Testis (tissue), 3 donors: ENCODE data around the gene FIGNL2. TPM values are rescaled to one million over a fixed set of nuclear protein-coding genes. Genes with fewer than 3 reads are reported as not detected.

ENCODE experiments used
- DNase-seq: peaks from one replicate; pipeline ENCODE4 v3.0.0-alpha.2; 2019
- H3K27ac ChIP-seq, 2 donors: fragments of 200-600 bp; sonication (generic); one replicate each; pipeline ENCODE4 v1.5.1; 2019
- H3K27me3 ChIP-seq: fragments of 200-600 bp; sonication (generic); one replicate; pipeline ENCODE4 v1.5.1; 2019
- H3K36me3 ChIP-seq: fragments of 200-600 bp; sonication (generic); one replicate; pipeline ENCODE4 v1.5.1; 2017; ENCODE audit warnings: low read depth; ENCODE audit errors: missing control alignments
- H3K4me1 ChIP-seq: fragments of 200-600 bp; sonication (generic); one replicate; pipeline ENCODE4 v1.5.1; 2019
- H3K4me3 ChIP-seq, 2 donors: fragments of 200-600 bp; sonication (generic); one replicate each; pipeline ENCODE4 v1.5.1; 2017 to 2019
- H3K9me3 ChIP-seq: fragments of 200-600 bp; sonication (generic); one replicate; pipeline ENCODE4 v1.5.1; 2017
- CTCF ChIP-seq, 3 experiments: fragments of 450-650 bp in 2 of 3; fragments of 200-600 bp in 1 of 3; sonication (generic) in 1 of 3; IDR thresholded peaks; one replicate each; pipeline ENCODE4 v1.5.1; 2016 to 2019; ENCODE audit warnings: antibody characterized with exemption in 3 of 3, mild to moderate bottlenecking in 2 of 3, moderate library complexity in 1 of 3
- POLR2A ChIP-seq: fragments of 450-650 bp; IDR thresholded peaks from one replicate; pipeline ENCODE4 v1.6.1; 2017; ENCODE audit warnings: antibody characterized with exemption, mild to moderate bottlenecking, moderate library complexity
- WGBS, 2 donors: methylation state at CpG; one replicate each; pipeline ENCODE4 v1.1.5; 2018; 5-methylcytosine and 5-hydroxymethylcytosine counted together
- intact Hi-C: fragments of 100-400 bp; cut with DNase I; formaldehyde crosslinking; loops from one replicate; pipeline ENCODE4 v1.15.1; 2023; ENCODE audit warnings: low total_unique reads
- polyA plus RNA-seq: library from polyadenylated mRNA; stranded (reverse); fragments of 350-450 nt; fragmentation: Illumina TruSeq; extraction: RNeasy Lipid Tissue Mini Kit (QIAGEN cat#74804); gene quantifications from one replicate; pipeline ENCODE4 v1.2.3, GENCODE V29; 2014; ENCODE audit warnings: low read depth, low replicate concordance; ENCODE audit not compliant: insufficient read depth
- total RNA-seq, 2 donors: library from RNA; depleted of rRNA; stranded (reverse); fragments of >200 nt; gene quantifications; one replicate each; pipeline ENCODE4 v1.2.3, GENCODE V29; 2016

FIGNL2 gene
- total and polyA plus RNA-seq, 3 donors from 2014 or later: 1.1 to 2.1 (median 1.7) TPM

- Histone ChIP-seq H3K9me3 (no peaks in the 10 kb centered on the region), H3K4me1 (peaks cover 18% of the 10 kb centered on the region), H3K27me3 (no peaks in the 10 kb centered on the region), H3K27ac (no peak overlapping the region), H3K36me3 (no peaks in the 10 kb centered on the region), H3K4me3 (no peak overlapping the region)
- 87 to 91% methylated on average over 5 of the region's 5 CpGs for WGBS, 2 donors
- intact Hi-C loops: no loop called here
- DNase-seq: no peak
- no peak for TF ChIP-seq CTCF (IDR thresholded peaks at IDR 0.05)
- TF ChIP-seq POLR2A: no peak
Measured at GRCh38 chr12:51818086-51818485, 30.4 kb downstream of the FIGNL2 start.

- DNase-seq: no peak
- Histone ChIP-seq H3K4me1 (peaks cover 18% of the 10 kb centered on the region), H3K27ac (no peak overlapping the region), H3K27me3 (no peaks in the 10 kb centered on the region), H3K36me3 (no peaks in the 10 kb centered on the region), H3K4me3 (no peak overlapping the region), H3K9me3 (no peaks in the 10 kb centered on the region)
- intact Hi-C loops: no loop called here
- TF ChIP-seq POLR2A (no peak), CTCF (IDR thresholded peaks at IDR 0.05) (no peak)
- 89 to 94% methylated on average over 10 of the region's 10 CpGs for WGBS, 2 donors
Measured at GRCh38 chr12:51817027-51817953, 31.2 kb downstream of the FIGNL2 start.

- peaks cover 15% of the 10 kb centered on the region for H3K4me1 ChIP-seq
- H3K27me3 ChIP-seq: no peaks in the 10 kb centered on the region
- H3K4me3 ChIP-seq: no peak overlapping the region
- WGBS, 2 donors: 80 to 83% methylated on average over 6 of the region's 6 CpGs
- no peak overlapping the region for H3K27ac ChIP-seq
- no peaks in the 10 kb centered on the region for H3K36me3 ChIP-seq
- intact Hi-C loops: no loop called here
- H3K9me3 ChIP-seq: no peaks in the 10 kb centered on the region
- no peak for DNase-seq
- TF ChIP-seq CTCF (IDR thresholded peaks at IDR 0.05) (no peak), POLR2A (no peak)
Measured at GRCh38 chr12:51815571-51815970, 32.9 kb downstream of the FIGNL2 start.

- 11% methylated on average over 17 to 55 of the region's 100 CpGs for WGBS, 2 donors
- Histone ChIP-seq H3K27me3 (no peaks in the 10 kb centered on the region), H3K4me1 (peaks cover 7% of the 10 kb centered on the region), H3K36me3 (no peaks in the 10 kb centered on the region), H3K27ac (peak overlapping the region; percentile 83 to 85), H3K9me3 (no peaks in the 10 kb centered on the region), H3K4me3 (peak overlapping the region; percentile 62 to 76)
- intact Hi-C loops: no loop called here
- peak; percentile 81 for DNase-seq
- TF ChIP-seq CTCF (IDR thresholded peaks at IDR 0.05) (peak; percentile 27 to 67 (median 37)), POLR2A (no peak)
Measured at GRCh38 chr12:51814311-51815088, 34.0 kb downstream of the FIGNL2 start.
